Measurements from ENCODE around the gene PTPN6.

GRCh38 chr12:6912164-6912935 is 38.8 kb upstream of the PTPN6 start:
- TF ChIP-seq POLR2A (IDR thresholded peaks at IDR 0.05; ENCODE audit: control extremely low read depth in 1 of 2, low read depth in 2 of 2, low read length in 2 of 2), result no peak
- no peak for TF ChIP-seq CTCF (IDR thresholded peaks at IDR 0.05; ENCODE audit: control extremely low read depth in 1 of 3, insufficient read depth in 1 of 3, low read depth in 1 of 3, low read length in 3 of 3)
- no peak for TF ChIP-seq HDAC2 (IDR thresholded peaks at IDR 0.05; ENCODE audit: borderline replicate concordance in 1 of 2, low read depth in 2 of 2, low read length in 2 of 2)
- TF ChIP-seq SRF (IDR thresholded peaks at IDR 0.05; ENCODE audit: low read depth, low read length), result no peak
- no peak for TF ChIP-seq TCF12 (IDR thresholded peaks at IDR 0.05; ENCODE audit: low read depth, low read length)
- TF ChIP-seq EP300 (IDR thresholded peaks at IDR 0.05; ENCODE audit: borderline replicate concordance in 1 of 2, low read depth in 2 of 2, low read length in 2 of 2), result no peak
- no peak for TF ChIP-seq ZNF274 (IDR thresholded peaks at IDR 0.05; ENCODE audit: borderline replicate concordance, extremely low read depth, low read length)
- TF ChIP-seq CREB1 (IDR thresholded peaks at IDR 0.05), result no peak
- no peak for TF ChIP-seq RAD21 (IDR thresholded peaks at IDR 0.05 in 1 of 2, conservative IDR thresholded peaks at IDR 0.05 in 1 of 2; ENCODE audit: low read depth in 2 of 2, low read length in 2 of 2)
- TF ChIP-seq JUND (IDR thresholded peaks at IDR 0.05; ENCODE audit: low read length), result no peak
